ENCODE results near the gene SPDYE3. TPM values are rescaled to one million over a fixed set of nuclear protein-coding genes. Genes with fewer than 3 reads are reported as not detected.
"Not testable (repeated sequence)": the region's sequence is repeated elsewhere in the genome, so short reads cannot be mapped to it uniquely, and the experiment has no call there.

The SPDYE3 gene
- total RNA-seq, 1 donor from 2014 or later: not detected

- Mint-ChIP-seq H3K27ac (peak within 1 kb of the TSS; percentile 63), H3K9me3 (no peaks in the 10 kb centered on the region), H3K36me3 (ENCODE audit: low read depth) (peaks cover 87% of the 10 kb centered on the region), H3K4me1 (peaks cover 26% of the 10 kb centered on the region), H3K27me3 (no peaks in the 10 kb centered on the region), H3K4me3 (no peak within 1 kb of the TSS)
- ChIA-PET CTCF (interaction anchor here (0.8 to 2.9 kb wide), 4 partner anchors 10 to 92 kb away, joined by 3 to 35 read pairs (median 4); no protein-coding TSS in a partner anchor), POLR2A (interaction anchor here (0.5 to 2.7 kb wide), 4 partner anchors 10 to 107 kb away, joined by 3 to 10 read pairs (median 4); partner anchors contain the start of gene ZCWPW1)
- DNase-seq: no peak
- peak; percentile 90 for ATAC-seq (ENCODE audit: low read depth)
- TF ChIP-seq CTCF (IDR thresholded peaks at IDR 0.05): no peak
- intact Hi-C loops (cut with micrococcal nuclease): loop anchor here (1.0 kb wide), 3 partner anchors 11 to 92 kb away; no protein-coding TSS in a partner anchor
Observed at GRCh38 chr7:100358027-100358856, 50.7 kb downstream of the SPDYE3 start, which contains the start of gene PILRB. Gene PILRB (plus strand): TSS chr7:100358117. CDS start chr7:100358303, 186 bp downstream.

- ChIA-PET POLR2A (interaction anchor here (0.5 to 2.7 kb wide), 4 partner anchors 10 to 107 kb away, joined by 3 to 10 read pairs (median 4); partner anchors contain the start of gene ZCWPW1), CTCF (interaction anchor here (0.8 to 2.9 kb wide), 6 partner anchors 9 to 92 kb away, joined by 3 to 35 read pairs (median 4); no protein-coding TSS in a partner anchor)
- no peak for DNase-seq
- peaks cover 26% of the 10 kb centered on the region for H3K4me1 Mint-ChIP-seq
- no peak for TF ChIP-seq CTCF (IDR thresholded peaks at IDR 0.05)
- peaks cover 84% of the 10 kb centered on the region for H3K36me3 Mint-ChIP-seq (ENCODE audit: low read depth)
- no peak for ATAC-seq (ENCODE audit: low read depth)
- intact Hi-C loops (cut with micrococcal nuclease): loop anchor here (1.0 kb wide), 3 partner anchors 10 to 91 kb away; no protein-coding TSS in a partner anchor
- no peaks in the 10 kb centered on the region for H3K27me3 Mint-ChIP-seq
- H3K9me3 Mint-ChIP-seq: no peaks in the 10 kb centered on the region
- H3K4me3 Mint-ChIP-seq: no peak overlapping the region
- H3K27ac Mint-ChIP-seq: peak overlapping the region; percentile 63
Observed at GRCh38 chr7:100358857-100359212, 51.3 kb downstream of the SPDYE3 start.

GRCh38 chr7:100360135-100360854, 52.8 kb downstream of the SPDYE3 start:
- no peaks in the 10 kb centered on the region for H3K27me3 Mint-ChIP-seq
- intact Hi-C loops (cut with micrococcal nuclease): no loop called here
- peak overlapping the region; percentile 21 for H3K27ac Mint-ChIP-seq
- H3K4me3 Mint-ChIP-seq: no peak overlapping the region
- peaks cover 37% of the 10 kb centered on the region for H3K4me1 Mint-ChIP-seq
- no peak for TF ChIP-seq CTCF (IDR thresholded peaks at IDR 0.05)
- ChIA-PET CTCF (interaction anchor here (1.4 to 2.9 kb wide), 3 partner anchors 9 to 47 kb away, joined by 4 to 35 read pairs (median 5); no protein-coding TSS in a partner anchor), POLR2A (interaction anchor here (2.7 kb wide), 1 partner anchor 8 kb away, joined by 10 read pairs; no protein-coding TSS in a partner anchor)
- ATAC-seq (ENCODE audit: low read depth): no peak
- peaks cover 83% of the 10 kb centered on the region for H3K36me3 Mint-ChIP-seq (ENCODE audit: low read depth)
- no peaks in the 10 kb centered on the region for H3K9me3 Mint-ChIP-seq
- no peak for DNase-seq

GRCh38 chr7:100363098-100363497, 55.6 kb downstream of the SPDYE3 start:
- peaks cover 57% of the 10 kb centered on the region for H3K4me1 Mint-ChIP-seq
- ChIA-PET POLR2A (no interaction called here), CTCF (interaction anchor here (1.4 kb wide), 1 partner anchor 44 kb away, joined by 3 read pairs; no protein-coding TSS in a partner anchor)
- intact Hi-C loops (cut with micrococcal nuclease): no loop called here
- H3K27ac Mint-ChIP-seq: no peak overlapping the region
- peaks cover 62% of the 10 kb centered on the region for H3K36me3 Mint-ChIP-seq (ENCODE audit: low read depth)
- no peak overlapping the region for H3K4me3 Mint-ChIP-seq
- no peaks in the 10 kb centered on the region for H3K27me3 Mint-ChIP-seq
- DNase-seq (no peak), ATAC-seq (ENCODE audit: low read depth) (no peak)
- no peaks in the 10 kb centered on the region for H3K9me3 Mint-ChIP-seq
- no peak for TF ChIP-seq CTCF (IDR thresholded peaks at IDR 0.05)

- POLR2A ChIA-PET: interaction anchor here (0.7 kb wide), 2 partner anchors 8 to 28 kb away, joined by 3 to 6 read pairs; no protein-coding TSS in a partner anchor
- peaks cover 57% of the 10 kb centered on the region for H3K4me1 Mint-ChIP-seq
- DNase-seq; H3K4me3 Mint-ChIP-seq; H3K27me3 Mint-ChIP-seq; intact Hi-C loops (cut with micrococcal nuclease); H3K9me3 Mint-ChIP-seq; ATAC-seq (ENCODE audit: low read depth); H3K27ac Mint-ChIP-seq: not testable (repeated sequence)
- CTCF ChIA-PET: interaction anchor here (1.4 kb wide), 1 partner anchor 44 kb away, joined by 3 read pairs; no protein-coding TSS in a partner anchor
- peaks cover 55% of the 10 kb centered on the region for H3K36me3 Mint-ChIP-seq (ENCODE audit: low read depth)
Observed at GRCh38 chr7:100363797-100364196, 56.3 kb downstream of the SPDYE3 start.
